Muscle layer of duodenum (tissue), 2 donors: ENCODE data around the gene TEKT2.

Experiments
- H3K27ac ChIP-seq: one replicate; pipeline ENCODE4 v1.7.0; 2013; ENCODE audit warnings: mild to moderate bottlenecking, low read length
- H3K27me3 ChIP-seq: one replicate; pipeline ENCODE4 v1.7.0; 2013; ENCODE audit warnings: low read depth, mild to moderate bottlenecking, control low read depth, low read length
- H3K36me3 ChIP-seq, 2 donors: one replicate each; pipeline ENCODE4 v1.7.0; 2013; ENCODE audit warnings: low read length in 2 of 2, control low read depth in 1 of 2, mild to moderate bottlenecking in 1 of 2; ENCODE audit not compliant: insufficient read depth in 2 of 2, control insufficient read depth in 1 of 2
- H3K4me1 ChIP-seq, 2 donors: one replicate each; pipeline ENCODE4 v1.7.0; 2013; ENCODE audit warnings: low read length in 2 of 2, mild to moderate bottlenecking in 2 of 2, control low read depth in 1 of 2, moderate library complexity in 1 of 2; ENCODE audit not compliant: insufficient read depth in 2 of 2, control insufficient read depth in 1 of 2
- H3K4me3 ChIP-seq, 2 donors: one replicate each; pipeline ENCODE4 v1.7.0; 2013; ENCODE audit warnings: low read length in 2 of 2, low read depth in 1 of 2, mild to moderate bottlenecking in 1 of 2
- H3K9me3 ChIP-seq, 2 donors: one replicate each; pipeline ENCODE4 v1.7.0; 2013; ENCODE audit warnings: low read length in 2 of 2, control low read depth in 1 of 2, mild to moderate bottlenecking in 1 of 2; ENCODE audit not compliant: control insufficient read depth in 1 of 2
- donor health status: healthy.

Gene TEKT2

DNA sequence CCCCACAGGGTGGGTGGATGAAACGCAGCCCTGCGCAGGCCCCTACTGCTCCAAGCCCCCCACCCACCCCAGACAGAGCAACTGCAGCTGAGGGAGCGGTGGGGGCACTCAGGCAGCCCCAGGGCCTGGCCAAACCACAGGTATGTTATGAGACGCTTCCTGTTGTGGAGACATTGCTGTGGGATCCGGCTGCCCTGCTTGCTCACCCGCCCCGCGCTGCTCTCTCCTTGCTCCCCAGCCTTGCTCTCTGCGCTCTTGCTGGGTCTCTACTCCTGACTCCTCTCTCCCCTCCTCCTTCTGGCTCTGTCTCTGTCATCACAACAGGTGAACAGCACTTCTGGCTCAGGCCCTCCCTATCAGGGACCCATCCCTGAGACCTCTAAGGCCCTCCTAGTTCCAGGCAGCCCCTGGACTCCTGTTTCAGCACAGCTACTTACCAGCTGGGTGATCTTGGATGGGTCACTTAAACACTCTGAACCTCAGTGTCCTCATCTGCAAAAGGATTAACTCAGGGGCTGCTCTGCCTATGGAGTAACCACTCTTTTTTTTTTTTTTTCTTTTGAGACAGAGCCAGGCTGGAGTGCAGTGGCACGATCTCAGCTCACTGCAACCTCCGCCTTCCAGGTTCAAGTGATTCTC, 25.3 kb downstream of the TEKT2 start:
- no peaks in the 10 kb centered on the region for H3K27me3 ChIP-seq
- H3K36me3 ChIP-seq: no peaks in the 10 kb centered on the region
- H3K27ac ChIP-seq: no peak overlapping the region
- no peak overlapping the region for H3K4me3 ChIP-seq
- no peaks in the 10 kb centered on the region for H3K4me1 ChIP-seq
- H3K9me3 ChIP-seq: no peaks in the 10 kb centered on the region

DNA sequence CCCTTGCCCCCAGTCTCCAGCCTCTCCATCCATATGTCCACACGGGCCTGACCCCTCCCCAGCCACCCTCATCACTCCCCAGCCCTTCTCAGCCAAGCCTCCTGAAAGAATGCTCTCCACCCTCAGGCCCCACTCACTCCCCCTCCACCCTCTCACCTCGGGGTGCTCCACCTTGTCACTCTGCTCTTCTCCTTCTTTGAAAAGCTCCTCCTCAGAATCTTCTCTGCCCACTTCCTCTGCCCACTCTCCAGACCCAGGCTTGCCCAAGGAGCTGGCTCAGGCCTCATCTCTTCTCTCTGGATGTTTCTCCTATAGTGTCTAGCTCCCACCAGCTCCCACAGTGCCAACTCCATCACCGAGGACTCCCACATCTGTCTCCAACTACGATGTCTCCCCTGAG, 27.3 kb downstream of the TEKT2 start:
- Histone ChIP-seq H3K4me1 (peaks cover 0 to 7% of the 10 kb centered on the region in 2 donors), H3K27me3 (no peaks in the 10 kb centered on the region), H3K36me3 (no peaks in the 10 kb centered on the region), H3K4me3 (no peak overlapping the region), H3K9me3 (no peaks in the 10 kb centered on the region), H3K27ac (no peak overlapping the region)

DNA sequence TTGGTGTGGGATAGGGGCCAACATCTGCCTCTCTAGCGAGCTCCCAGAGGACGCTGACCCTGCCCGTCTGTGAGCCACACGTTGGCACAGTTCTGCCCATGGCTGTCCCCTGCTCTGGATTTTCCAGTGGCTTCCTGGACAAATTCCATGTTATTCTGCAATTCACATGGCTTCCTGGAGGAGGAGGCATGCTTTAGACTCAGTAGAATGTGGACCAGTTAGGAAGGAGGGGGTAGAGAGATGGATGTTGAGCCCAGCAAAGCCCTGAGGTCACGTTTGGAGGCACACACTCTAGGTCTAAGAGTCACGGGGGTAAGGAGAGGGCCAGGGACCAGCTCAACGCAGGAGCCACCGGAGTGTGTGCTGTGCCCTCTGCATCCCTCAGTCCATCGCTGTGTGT, 28.9 kb downstream of the TEKT2 start:
- no peaks in the 10 kb centered on the region for H3K36me3 ChIP-seq
- H3K4me3 ChIP-seq: no peak overlapping the region
- H3K27ac ChIP-seq: no peak overlapping the region
- H3K4me1 ChIP-seq: peaks cover 0 to 12% of the 10 kb centered on the region in 2 donors
- H3K9me3 ChIP-seq: no peaks in the 10 kb centered on the region
- H3K27me3 ChIP-seq: no peaks in the 10 kb centered on the region

DNA sequence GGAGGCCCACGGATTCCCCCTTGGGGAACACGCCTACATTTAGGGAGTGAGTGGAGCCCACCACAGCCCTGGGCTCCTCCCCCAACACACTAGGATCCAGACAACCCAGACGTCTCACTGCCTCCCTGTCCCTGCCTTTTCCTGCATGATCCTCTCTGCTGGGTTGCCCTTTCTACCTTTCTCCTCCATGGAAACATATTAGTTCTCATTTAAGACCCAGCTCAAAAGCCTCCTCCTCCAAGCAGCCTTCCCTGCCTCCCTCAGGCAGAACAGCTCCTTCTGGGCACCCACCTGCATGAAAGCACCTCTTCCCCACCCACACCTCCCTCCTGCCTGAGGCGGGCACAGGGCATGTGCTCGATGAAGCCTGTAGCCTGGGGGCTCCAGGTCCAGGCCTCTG, 30.5 kb downstream of the TEKT2 start:
- H3K4me3 ChIP-seq: no peak overlapping the region
- peaks cover 0 to 17% of the 10 kb centered on the region in 2 donors for H3K4me1 ChIP-seq
- no peaks in the 10 kb centered on the region for H3K9me3 ChIP-seq
- no peak overlapping the region for H3K27ac ChIP-seq
- H3K27me3 ChIP-seq: no peaks in the 10 kb centered on the region
- no peaks in the 10 kb centered on the region for H3K36me3 ChIP-seq

DNA sequence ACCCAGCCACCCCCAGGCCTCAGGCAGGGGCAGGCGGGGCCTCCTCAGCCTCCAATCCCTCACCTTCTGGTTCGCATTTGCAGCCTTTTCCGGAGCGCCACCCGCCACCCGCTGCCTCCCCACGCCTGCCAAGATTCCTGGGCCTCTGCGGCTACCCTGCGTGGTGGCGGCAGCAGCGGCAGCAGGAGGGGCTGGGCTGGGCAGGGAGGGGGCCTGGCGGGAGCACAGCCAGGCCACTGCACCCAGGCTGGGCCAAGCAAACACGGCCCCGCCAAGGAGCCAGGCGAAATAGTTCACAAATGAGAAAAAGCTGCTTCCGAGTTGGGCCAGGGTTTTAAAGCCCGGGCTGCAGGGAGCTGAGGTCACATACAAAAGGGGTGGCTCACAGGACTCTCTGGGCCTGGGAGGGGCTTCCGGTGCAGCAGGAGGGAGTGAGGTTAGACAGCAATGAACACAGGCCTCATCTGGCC, 31.3 kb downstream of the TEKT2 start:
- no peaks in the 10 kb centered on the region for H3K36me3 ChIP-seq
- no peaks in the 10 kb centered on the region for H3K27me3 ChIP-seq
- H3K27ac ChIP-seq: no peak overlapping the region
- peaks cover 0 to 22% of the 10 kb centered on the region in 2 donors for H3K4me1 ChIP-seq
- H3K4me3 ChIP-seq: no peak overlapping the region
- H3K9me3 ChIP-seq: no peaks in the 10 kb centered on the region

DNA sequence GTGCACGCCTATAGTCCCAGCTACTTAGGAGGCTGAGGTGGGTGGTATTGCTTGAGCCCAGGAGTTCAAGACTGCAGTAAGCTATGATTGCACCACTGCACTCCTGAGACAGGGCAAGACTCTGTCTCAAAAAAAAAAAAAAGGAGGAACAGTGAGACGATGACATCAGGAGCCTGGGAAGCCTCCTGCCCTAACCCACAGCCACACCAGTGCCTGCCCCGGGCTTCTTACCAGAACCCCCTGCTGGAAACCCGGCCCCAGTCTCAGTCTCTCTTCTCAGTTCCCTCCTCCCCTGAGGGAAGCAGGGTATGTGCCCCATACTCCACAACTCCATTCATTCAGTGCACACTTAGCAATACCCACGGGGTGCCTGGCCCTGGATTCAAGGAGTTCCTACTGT, 32.0 kb downstream of the TEKT2 start:
- Histone ChIP-seq H3K4me3 (no peak overlapping the region), H3K27me3 (no peaks in the 10 kb centered on the region), H3K4me1 (peaks cover 0 to 22% of the 10 kb centered on the region in 2 donors), H3K27ac (no peak overlapping the region), H3K36me3 (no peaks in the 10 kb centered on the region), H3K9me3 (no peaks in the 10 kb centered on the region)

DNA sequence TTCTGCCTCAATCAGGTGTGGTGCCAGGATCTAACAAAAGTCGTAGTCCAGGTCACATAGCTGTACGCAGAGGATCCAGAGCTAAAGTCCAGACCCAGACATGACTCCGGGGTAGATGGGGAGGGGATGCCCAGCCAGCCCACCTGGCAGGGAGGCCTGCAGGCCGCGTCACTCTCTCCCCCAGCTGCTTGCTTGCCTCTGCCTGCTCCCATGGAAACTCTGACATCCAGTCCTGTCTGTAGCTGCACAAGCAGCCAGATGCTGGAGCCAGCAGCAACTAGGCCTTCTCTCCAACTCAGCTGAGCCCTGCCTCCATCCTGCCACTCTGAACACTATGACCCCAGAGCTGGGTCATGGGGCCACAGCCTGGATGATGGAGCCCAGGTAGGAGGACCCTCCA, 33.0 kb downstream of the TEKT2 start:
- Histone ChIP-seq H3K9me3 (no peaks in the 10 kb centered on the region), H3K4me3 (no peak overlapping the region), H3K27me3 (no peaks in the 10 kb centered on the region), H3K36me3 (no peaks in the 10 kb centered on the region), H3K27ac (no peak overlapping the region), H3K4me1 (peaks cover 0 to 22% of the 10 kb centered on the region in 2 donors)

DNA sequence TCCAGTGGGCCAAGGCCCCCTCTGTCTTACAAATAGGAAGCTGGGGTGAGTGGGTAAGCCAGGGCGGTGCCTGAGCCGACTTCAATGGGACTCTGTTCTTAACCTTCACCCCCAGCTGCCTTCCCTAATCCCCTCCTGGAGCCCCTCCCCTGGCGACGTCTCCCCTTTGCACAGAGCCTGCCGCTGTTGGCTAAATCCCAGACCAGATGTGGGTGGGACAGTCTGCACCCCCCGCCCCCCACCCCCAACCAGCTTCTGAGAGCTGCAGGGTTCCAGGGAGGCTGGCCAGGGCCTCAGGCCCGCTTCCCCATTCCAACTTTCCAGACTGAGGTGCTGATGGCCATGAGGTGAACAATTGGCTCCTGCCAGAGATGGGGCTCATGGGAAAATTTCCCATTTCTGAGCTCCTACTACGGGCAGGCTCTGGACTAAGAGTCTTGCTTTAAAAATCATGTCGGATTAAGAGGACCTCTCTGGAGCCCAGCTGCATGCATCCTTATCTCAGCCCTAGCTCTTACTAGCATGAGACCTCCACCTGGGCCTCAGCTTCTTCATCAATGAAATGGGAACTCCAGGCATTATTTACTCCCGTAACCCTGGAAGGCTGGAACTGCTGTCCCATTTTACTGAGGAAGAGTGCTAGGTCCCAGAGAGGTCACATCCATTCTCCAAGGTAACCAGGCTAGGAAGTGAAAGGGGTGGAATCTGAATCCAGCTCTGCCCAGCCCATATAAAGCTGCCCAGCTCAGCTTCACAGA, 34.7 kb downstream of the TEKT2 start:
- Histone ChIP-seq H3K4me1 (peaks cover 0 to 22% of the 10 kb centered on the region in 2 donors), H3K4me3 (no peak overlapping the region), H3K9me3 (no peaks in the 10 kb centered on the region), H3K27me3 (no peaks in the 10 kb centered on the region), H3K36me3 (no peaks in the 10 kb centered on the region), H3K27ac (no peak overlapping the region)

DNA sequence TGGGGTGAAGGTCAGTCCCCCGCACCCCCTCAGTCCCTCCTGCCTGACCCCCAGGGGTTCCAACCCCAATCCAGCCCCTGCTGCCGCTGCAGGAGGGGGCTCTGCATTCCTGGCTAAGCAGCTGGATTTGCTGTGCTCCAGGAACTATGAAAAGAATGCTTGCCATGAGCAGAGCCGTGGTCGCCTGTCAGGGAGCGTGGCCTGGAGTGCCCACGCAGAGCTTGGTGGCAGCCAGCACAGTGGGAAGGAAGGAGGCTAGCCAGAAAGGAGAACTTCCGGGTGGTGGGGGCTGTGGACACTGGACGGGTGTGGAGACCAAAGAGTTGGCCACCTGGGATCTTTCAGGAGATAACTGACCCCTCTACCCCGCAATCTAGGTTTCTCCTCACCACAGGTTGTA, 35.6 kb downstream of the TEKT2 start:
- Histone ChIP-seq H3K27me3 (no peaks in the 10 kb centered on the region), H3K4me3 (no peak overlapping the region), H3K27ac (no peak overlapping the region), H3K9me3 (no peaks in the 10 kb centered on the region), H3K4me1 (peaks cover 0 to 28% of the 10 kb centered on the region in 2 donors), H3K36me3 (no peaks in the 10 kb centered on the region)

DNA sequence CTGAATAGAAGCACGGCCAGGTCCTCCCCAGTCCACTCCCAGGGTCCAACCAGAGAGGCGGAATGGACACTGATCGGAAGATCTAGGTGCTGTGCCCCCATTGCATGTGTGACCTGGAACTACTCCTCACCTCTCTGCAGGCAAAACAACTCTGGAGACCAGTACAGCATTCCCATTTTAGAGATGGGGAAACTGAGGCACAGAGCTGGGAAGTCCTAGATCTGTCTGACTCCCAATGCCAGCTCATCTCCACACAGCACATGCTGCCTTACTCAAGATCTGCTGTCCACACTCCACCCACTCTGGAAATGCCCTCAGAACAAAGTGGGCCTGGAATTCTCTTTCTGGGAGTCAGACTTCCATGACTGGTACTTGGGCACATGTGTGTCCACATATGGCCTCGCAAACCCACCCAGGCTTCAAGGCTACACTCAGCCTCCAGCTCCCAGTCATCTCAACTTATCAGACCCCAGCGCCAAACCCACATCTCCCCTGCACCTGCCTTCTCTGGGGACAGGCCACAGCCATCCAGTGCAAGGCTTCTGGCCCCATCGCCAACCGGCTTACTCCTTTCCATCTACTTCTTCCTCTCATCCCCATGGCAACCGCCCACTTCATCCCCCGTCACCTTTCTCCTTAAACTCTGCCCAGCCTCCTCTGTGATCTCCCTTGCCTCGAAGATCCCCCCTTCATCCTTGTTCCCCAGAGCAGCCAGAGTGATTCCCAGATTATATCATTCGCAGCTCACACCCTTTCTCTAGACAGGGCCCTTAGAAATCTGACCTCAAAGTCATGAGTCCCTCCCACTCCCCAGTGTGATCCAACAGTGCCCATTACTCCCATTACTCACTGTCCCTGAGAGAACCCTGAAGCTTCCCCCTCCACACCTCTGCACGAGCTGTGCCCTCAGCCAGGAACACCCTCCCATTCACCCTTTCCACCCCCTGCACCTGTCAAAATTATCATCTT, 38.5 kb downstream of the TEKT2 start:
- H3K9me3 ChIP-seq: no peaks in the 10 kb centered on the region
- H3K4me3 ChIP-seq: no peak overlapping the region
- H3K36me3 ChIP-seq: no peaks in the 10 kb centered on the region
- no peaks in the 10 kb centered on the region for H3K27me3 ChIP-seq
- H3K27ac ChIP-seq: no peak overlapping the region
- H3K4me1 ChIP-seq: peaks cover 0 to 25% of the 10 kb centered on the region in 2 donors

DNA sequence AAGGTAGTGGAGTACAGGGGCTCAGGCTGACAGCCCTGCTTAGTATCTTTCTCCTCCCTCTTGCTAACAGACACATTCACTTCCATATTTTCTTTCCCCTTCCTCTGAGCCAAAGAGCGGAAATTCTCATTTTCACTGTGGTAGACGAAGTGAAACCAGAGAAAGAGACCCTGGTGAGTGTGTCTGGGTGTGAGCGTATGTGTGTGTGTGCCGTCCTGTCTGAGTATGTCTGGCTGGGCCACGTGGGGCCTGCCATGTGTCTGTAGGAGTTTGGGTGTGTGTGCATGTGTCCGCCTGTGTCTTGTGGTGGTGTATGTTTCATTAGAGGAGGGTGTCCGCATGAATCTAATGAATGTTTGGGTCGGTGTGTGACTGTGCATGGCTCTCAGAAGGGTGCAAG, 39.5 kb downstream of the TEKT2 start:
- Histone ChIP-seq H3K4me3 (no peak overlapping the region), H3K4me1 (peaks cover 0 to 25% of the 10 kb centered on the region in 2 donors)

More for the DNA sequence above, 39.5 kb downstream of the TEKT2 start:
- H3K9me3 ChIP-seq: no peaks in the 10 kb centered on the region
- no peaks in the 10 kb centered on the region for H3K36me3 ChIP-seq
- H3K27ac ChIP-seq: no peak overlapping the region
- H3K27me3 ChIP-seq: no peaks in the 10 kb centered on the region
